SHP77 treated with DMSO at 0.1 percent for 48 hours (cell line): ENCODE data around the gene MRPL37.
"Not testable (repeated sequence)": the region's sequence is repeated elsewhere in the genome, so short reads cannot be mapped to it uniquely, and the experiment has no call there.

Source experiments
- DNase-seq: peaks from one replicate; lab custom pipeline; 2025; lab: John Stamatoyannopoulos, UW

The MRPL37 gene

DNA sequence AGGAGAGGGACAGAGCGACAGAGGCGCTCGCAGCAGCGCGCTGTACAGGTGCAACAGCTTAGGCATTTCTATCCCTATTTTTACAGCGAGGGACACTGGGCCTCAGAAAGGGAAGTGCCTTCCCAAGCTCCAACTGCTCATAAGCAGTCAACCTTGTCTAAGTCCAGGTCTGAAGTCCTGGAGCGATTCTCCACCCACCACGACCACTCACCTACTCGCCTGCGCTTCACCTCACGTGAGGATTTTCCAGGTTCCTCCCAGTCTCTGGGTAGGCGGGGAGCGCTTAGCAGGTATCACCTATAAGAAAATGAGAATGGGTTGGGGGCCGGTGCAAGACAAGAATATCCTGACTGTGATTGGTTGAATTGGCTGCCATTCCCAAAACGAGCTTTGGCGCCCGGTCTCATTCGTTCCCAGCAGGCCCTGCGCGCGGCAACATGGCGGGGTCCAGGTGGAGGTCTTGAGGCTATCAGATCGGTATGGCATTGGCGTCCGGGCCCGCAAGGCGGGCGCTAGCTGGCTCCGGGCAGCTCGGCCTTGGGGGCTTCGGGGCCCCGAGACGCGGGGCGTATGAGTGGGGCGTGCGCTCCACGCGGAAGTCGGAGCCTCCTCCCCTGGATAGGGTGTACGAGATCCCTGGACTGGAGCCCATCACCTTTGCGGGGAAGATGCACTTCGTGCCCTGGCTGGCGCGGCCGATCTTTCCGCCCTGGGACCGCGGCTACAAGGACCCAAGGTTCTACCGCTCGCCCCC is at the start of gene MRPL37, which contains the start of gene CYB5RL:
Gene MRPL37 (plus strand): TSS at position 403 of the 754 bp plus-strand sequence. CDS start 77 bp downstream, at position 480.
Gene CYB5RL (minus strand): TSS at position 266 of the 754 bp plus-strand sequence. CDS start 4,414 bp downstream, outside the sequence.
- DNase-seq: peak; percentile 94

DNA sequence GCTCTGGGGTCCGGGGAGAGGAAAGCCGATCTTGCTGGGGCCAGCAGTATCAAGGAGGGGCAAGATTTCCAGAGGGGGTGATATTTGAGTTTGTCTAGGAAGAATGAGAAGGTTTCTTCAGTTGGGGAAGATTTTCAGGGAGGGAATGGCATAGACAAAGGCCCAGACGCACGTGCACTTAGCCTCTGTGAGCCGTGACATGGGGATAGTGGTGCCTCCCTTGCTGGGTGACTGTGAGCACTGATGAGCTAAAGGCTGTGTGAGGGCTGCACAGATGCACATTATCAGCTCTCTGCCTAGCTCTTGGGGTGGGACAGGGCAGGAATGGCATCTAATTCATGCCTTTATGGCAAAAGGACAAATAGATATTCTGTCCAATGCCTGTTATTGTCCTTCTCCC is 49.0 kb upstream of the MRPL37 start:
- DNase-seq: no peak

DNA sequence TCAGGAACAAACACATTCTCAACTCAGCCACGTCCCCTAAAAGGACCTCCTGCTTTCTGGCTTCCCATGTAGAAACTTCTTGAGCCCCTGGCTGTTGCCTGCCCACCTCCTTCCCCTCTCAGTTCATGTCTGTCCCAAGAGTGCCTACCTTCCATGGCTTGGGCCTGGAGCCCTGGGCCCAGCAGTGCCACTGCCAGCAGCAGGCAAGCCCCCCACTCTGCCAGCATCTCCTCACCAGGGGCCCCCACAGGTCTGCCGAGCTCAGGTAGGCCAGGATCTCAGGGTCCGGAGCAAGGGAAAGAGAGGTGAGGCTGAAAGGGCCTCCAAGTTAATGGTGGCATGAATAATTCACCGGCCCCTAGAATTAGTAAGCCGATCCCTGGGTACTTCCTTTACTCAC is 47.3 kb upstream of the MRPL37 start, which contains the start of gene CDCP2:
Gene CDCP2 (minus strand): TSS at position 305 of the 400 bp plus-strand sequence. CDS start 78 bp downstream, at position 227.
- no peak for DNase-seq

GRCh38 chr1:54153535-54154439 is 46.2 kb upstream of the MRPL37 start:
- no peak for DNase-seq

DNA sequence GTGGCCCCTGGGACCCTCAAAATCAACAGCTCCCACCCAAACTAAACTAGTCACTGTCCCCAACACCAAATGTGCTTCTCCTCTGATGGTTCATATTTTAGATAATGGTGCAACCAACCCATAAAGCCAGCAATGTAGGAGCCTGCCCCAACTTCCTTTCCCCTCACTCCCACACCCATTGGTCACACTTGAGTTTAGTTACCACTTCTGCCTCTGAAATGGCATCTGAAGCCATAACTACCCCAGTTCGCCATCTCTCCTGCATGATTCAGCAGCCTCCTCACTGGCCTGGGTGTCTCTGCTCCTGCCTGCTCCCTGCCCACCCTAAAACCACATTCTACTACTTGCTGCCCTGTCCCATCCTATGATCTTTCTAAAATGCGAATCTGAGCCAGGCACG is 43.8 kb upstream of the MRPL37 start:
- DNase-seq: no peak

- DNase-seq: no peak
These were observed 43.0 kb upstream of the MRPL37 start for GRCh38 chr1:54156986-54157385.

DNA sequence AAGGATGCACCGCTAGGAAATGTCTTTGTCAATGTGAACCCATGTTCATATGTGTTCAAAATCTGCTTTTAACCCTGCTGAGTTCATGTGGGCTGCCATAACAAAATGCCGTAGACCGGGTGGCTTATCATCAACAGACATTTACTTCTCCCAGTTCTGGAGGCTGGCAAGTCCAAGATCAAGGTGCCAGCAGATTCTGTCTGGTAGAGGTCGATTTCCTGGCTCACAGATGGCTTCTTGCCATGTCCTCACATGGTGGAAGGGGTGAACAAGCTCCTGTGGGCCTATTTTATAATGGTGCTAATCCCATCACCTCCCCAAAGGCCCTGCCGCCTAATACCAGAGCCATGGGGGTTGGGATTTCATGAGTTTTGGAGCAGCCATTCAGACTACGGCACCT is 42.6 kb upstream of the MRPL37 start:
- DNase-seq: no peak

- DNase-seq: no peak
These were observed 41.9 kb upstream of the MRPL37 start for GRCh38 chr1:54158071-54158470.

DNA sequence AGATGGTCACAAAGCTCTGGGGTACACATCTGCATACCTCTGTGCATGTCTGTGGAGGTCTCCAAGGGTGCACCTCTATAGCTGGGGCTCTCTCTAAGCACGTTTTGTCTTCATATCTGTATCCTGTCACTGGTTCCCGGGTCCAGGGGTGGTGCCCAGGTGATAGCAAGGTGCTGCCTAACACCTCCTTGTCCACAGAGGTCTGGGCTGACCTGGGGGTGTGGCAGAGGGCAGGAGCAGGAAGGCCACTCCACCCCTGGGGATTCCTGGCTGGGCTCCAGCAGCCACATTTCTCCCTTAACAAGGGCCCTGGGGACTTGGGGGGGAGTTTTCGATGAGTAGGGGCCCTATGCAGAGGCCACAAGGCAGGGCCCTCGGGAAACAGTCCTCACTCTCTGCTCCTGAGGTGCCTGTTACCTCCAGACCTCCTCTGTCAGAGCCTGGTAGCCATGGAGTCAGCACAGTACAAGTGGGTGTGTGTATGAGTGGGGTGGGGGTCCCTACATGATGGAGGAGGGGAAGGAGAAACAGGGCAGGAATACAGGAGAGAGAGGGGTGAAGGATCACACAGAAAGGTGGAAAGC is 40.1 kb upstream of the MRPL37 start:
- no peak for DNase-seq

- DNase-seq: no peak
These were observed 39.6 kb upstream of the MRPL37 start for GRCh38 chr1:54160351-54160750.

DNA sequence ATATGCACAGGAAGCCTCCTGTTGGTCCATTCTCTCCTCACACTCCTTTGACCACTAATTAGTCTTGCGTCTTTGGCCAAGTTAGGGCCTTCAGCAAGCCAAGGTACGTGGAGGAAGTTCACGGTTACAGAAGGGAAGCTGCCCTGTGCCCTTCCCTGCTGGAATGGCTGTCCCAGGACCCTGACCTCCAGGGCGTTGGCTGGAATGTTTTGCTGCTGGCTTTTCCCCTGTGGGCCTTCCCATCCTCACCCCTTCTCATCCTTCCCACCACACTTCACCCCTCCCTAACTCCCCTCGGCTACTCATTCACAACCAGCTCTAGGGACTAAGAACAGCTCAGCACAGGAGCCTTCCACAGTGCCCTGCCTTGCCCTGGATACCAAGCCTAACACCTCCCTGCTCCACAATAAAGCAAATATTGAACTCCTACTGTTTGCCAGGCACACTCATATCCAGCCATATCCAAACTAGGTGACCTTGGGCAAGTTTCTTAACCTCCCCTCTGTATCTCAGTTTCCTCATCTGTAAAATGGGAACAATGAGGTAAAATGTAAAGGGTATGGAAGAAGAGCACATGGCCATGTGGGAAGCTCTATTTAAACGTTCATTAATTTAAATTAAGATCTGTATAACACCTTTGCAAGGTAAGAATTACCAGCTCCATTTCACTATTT is 38.3 kb upstream of the MRPL37 start:
- DNase-seq: no peak

DNA sequence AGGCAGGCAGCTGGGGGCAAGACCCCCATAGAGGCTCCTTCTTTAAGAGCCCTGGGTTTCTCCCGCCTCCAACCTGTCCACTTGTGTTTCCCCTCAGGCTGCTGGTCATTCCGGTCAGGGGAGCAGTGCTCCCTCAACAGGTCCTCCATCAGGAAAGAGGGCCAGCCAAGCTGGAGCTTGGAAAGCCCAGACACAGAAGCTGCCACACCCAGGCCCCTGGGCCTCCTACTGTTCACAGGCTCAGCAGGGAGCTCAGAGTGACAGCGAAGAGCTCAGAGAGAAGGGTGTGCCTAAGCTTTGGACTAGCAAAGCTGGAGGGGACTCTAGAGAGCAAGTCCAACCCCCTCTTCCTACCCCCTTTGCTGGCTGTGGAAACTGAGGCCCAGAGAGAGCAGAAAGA is 36.9 kb upstream of the MRPL37 start:
- DNase-seq: no peak

- DNase-seq: no peak
These were observed 36.4 kb upstream of the MRPL37 start for GRCh38 chr1:54163573-54163972.

GRCh38 chr1:54165146-54165545 is 34.8 kb upstream of the MRPL37 start:
- no peak for DNase-seq

DNA sequence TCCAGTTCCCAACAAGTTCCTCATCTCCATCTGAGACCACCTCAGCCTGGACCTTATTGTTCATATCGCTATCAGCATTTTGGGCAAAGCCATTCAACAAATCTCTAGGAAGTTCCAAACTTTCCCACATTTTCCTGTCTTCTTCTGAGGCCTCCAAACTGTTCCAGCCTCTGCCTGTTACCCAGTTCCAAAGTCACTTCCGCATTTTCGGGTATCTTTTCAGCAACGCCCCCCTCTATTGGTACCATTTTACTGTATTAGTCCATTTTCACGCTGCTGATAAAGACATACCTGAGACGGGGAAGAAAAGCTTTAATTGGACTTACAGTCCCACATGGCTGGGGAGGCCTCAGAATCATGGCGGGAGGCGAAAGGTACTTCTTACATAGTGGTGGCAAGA is 33.6 kb upstream of the MRPL37 start:
- not testable (repeated sequence) for DNase-seq

- no peak for DNase-seq
These were observed 32.4 kb upstream of the MRPL37 start for GRCh38 chr1:54167422-54168139.

GRCh38 chr1:54168206-54168965 is 31.6 kb upstream of the MRPL37 start:
- DNase-seq: no peak

GRCh38 chr1:54169068-54169467 is 30.9 kb upstream of the MRPL37 start:
- DNase-seq: no peak

DNA sequence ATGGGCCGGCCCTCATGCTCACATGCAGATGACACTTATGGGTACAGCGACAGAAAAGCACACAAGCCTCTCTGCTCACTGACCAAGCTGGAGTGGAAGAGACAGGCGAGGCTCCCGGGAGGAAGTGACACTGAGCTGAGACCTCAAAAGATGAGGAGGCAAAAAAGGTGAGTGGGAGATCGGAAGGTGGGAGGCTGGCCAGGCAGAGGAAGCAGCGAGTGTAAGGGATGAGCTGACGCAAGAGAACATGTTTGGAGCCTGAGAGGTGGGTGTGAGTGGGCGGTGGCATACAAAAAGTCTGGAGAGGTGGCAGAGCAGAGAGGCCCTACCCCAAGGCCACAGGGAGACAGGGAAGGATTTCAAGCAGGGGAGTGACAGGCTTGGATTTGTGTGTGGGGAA is 29.0 kb upstream of the MRPL37 start:
- DNase-seq: no peak

DNA sequence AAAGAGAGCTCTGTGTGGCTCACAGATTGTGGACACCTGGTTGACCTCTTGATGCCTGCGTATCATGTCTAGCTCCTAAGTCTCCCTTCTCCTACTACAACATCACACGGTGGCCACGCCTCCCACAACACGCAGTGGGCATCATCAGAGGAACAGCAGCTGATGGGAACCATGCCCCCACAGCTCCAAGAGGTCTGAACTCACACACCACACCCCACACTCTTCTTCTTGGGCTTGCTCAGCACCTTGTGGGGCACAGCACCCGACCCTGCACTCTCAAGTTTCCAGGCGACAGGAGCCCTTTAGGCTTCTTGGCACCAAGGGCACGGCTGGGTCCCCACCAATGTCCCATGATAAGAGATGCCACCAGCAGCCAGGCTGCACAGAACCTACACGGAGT is 28.4 kb upstream of the MRPL37 start:
- DNase-seq: no peak
